WI38 (cell line): ENCODE results near the gene HOXC12.

Experiments
- H3K4me3 ChIP-seq: 2 replicates; pipeline ENCODE4 v1.5.1; 2011; ENCODE audit warnings: low read depth, mild to moderate bottlenecking, control low read depth, low read length
- CTCF ChIP-seq: IDR thresholded peaks from 2 replicates; pipeline ENCODE4 v1.5.1; 2012; ENCODE audit warnings: low read depth, mild to moderate bottlenecking, control low read depth, low read length

Gene HOXC12

GRCh38 chr12:53960187-53961024 lies 5.7 kb downstream of the HOXC12 start:
- no peak for TF ChIP-seq CTCF
- H3K4me3 ChIP-seq: no peak overlapping the region

GRCh38 chr12:53961025-53961761 lies 6.5 kb downstream of the HOXC12 start:
- TF ChIP-seq CTCF: no peak
- no peak overlapping the region for H3K4me3 ChIP-seq

GRCh38 chr12:53963005-53963404 lies 8.3 kb downstream of the HOXC12 start:
- no peak overlapping the region for H3K4me3 ChIP-seq
- no peak for TF ChIP-seq CTCF

- TF ChIP-seq CTCF: no peak
- H3K4me3 ChIP-seq: no peak overlapping the region
Measured at GRCh38 chr12:53963434-53964314, 9.0 kb downstream of the HOXC12 start.

GRCh38 chr12:53964315-53964713 lies 9.6 kb downstream of the HOXC12 start:
- no peak overlapping the region for H3K4me3 ChIP-seq
- no peak for TF ChIP-seq CTCF

- no peak for TF ChIP-seq CTCF
Measured at GRCh38 chr12:53965281-53966084, 10.8 kb downstream of the HOXC12 start.

More at GRCh38 chr12:53965281-53966084, 10.8 kb downstream of the HOXC12 start:
- no peak overlapping the region for H3K4me3 ChIP-seq
